Measurements from ENCODE around the gene ZBTB1.

DNA sequence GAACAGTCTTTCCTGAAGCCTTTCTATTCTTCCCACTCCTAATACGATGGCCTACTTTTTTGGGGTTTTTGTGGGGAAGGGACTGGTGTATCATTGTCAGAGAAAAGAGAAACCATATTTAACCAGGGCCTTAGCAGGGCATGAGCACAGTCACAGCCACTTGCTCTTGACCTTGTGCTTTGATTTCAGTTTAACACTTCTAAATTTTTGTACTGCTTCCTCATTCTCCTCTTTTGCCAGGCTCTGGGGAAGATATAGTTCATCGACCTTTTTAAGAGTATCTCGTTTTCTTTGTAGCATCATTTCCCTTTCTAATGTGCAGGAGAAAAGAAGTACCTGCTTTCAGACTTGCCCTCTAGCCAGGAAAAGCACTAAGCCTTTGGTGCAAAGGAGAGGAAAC is 2.2 kb downstream of the ZBTB1 start:
- TF ChIP-seq, protein P1, sequence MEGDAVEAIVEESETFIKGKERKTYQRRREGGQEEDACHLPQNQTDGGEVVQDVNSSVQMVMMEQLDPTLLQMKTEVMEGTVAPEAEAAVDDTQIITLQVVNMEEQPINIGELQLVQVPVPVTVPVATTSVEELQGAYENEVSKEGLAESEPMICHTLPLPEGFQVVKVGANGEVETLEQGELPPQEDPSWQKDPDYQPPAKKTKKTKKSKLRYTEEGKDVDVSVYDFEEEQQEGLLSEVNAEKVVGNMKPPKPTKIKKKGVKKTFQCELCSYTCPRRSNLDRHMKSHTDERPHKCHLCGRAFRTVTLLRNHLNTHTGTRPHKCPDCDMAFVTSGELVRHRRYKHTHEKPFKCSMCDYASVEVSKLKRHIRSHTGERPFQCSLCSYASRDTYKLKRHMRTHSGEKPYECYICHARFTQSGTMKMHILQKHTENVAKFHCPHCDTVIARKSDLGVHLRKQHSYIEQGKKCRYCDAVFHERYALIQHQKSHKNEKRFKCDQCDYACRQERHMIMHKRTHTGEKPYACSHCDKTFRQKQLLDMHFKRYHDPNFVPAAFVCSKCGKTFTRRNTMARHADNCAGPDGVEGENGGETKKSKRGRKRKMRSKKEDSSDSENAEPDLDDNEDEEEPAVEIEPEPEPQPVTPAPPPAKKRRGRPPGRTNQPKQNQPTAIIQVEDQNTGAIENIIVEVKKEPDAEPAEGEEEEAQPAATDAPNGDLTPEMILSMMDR (IDR thresholded peaks at IDR 0.05), result no peak
- TF ChIP-seq POLR2A (IDR thresholded peaks at IDR 0.05), result no peak
- TF ChIP-seq POLR2AphosphoS5 (IDR thresholded peaks at IDR 0.05), result no peak
- TF ChIP-seq EP300 (IDR thresholded peaks at IDR 0.05), result no peak

Data from upper lobe of left lung (tissue), 4 donors.